GM12891 (cell line): ENCODE results near the gene SCN1B.
"Not testable (repeated sequence)": the region's sequence is repeated elsewhere in the genome, so short reads cannot be mapped to it uniquely, and the experiment has no call there.

ENCODE experiments used
- DNase-seq: peaks from one replicate; pipeline ENCODE4 v3.0.0; 2011; ENCODE audit warnings: low spot score; ENCODE audit not compliant: insufficient read length
- FAIRE-seq: peaks from 2 replicates; lab custom pipeline; 2011; peaks lifted over from hg19 to GRCh38; lab: Jason Lieb, UNC
- PAX5 ChIP-seq: IDR thresholded peaks from 2 replicates; pipeline ENCODE4 v1.6.1; 2011; ENCODE audit warnings: low read length, moderate library complexity, mild to moderate bottlenecking; ENCODE audit not compliant: insufficient read depth, severe bottlenecking
- POLR2A ChIP-seq: IDR thresholded peaks from 2 replicates; pipeline ENCODE4 v1.6.1; 2011; ENCODE audit warnings: low read depth, low read length, control low read depth
- POLR2AphosphoS5 ChIP-seq: IDR thresholded peaks from 2 replicates; pipeline ENCODE4 v1.6.1; 2011; ENCODE audit warnings: low read depth, low read length, control low read depth
- POU2F2 ChIP-seq: IDR thresholded peaks from 2 replicates; pipeline ENCODE4 v1.6.1; 2011; ENCODE audit warnings: low read depth, mild to moderate bottlenecking, control low read depth, low read length, moderate library complexity
- SPI1 ChIP-seq: IDR thresholded peaks from 2 replicates; pipeline ENCODE4 v1.6.1; 2011; ENCODE audit warnings: low read depth, low read length, control low read depth
- TAF1 ChIP-seq: IDR thresholded peaks from 2 replicates; pipeline ENCODE4 v1.6.1; 2011; ENCODE audit warnings: low read depth, low read length, control low read depth

The SCN1B gene

GRCh38 chr19:35019144-35019543 lies 11.1 kb upstream of the SCN1B start:
- no peak for TF ChIP-seq PAX5
- no peak for TF ChIP-seq POLR2A
- no peak for TF ChIP-seq TAF1
- no peak for TF ChIP-seq POU2F2
- TF ChIP-seq SPI1 = no peak
- TF ChIP-seq POLR2AphosphoS5 = no peak
- DNase-seq (no peak), FAIRE-seq (no peak)

- no peak for FAIRE-seq
- TF ChIP-seq POU2F2 (no peak), POLR2A (no peak), TAF1 (no peak), SPI1 (no peak), PAX5 (no peak), POLR2AphosphoS5 (no peak)
- DNase-seq = no peak
Measured at GRCh38 chr19:35021016-35021415, 9.3 kb upstream of the SCN1B start.

- no peak for FAIRE-seq
- TF ChIP-seq POU2F2 (no peak), PAX5 (no peak), TAF1 (no peak), POLR2A (no peak), SPI1 (no peak)
Measured at GRCh38 chr19:35021596-35021995, 8.7 kb upstream of the SCN1B start.

DNA sequence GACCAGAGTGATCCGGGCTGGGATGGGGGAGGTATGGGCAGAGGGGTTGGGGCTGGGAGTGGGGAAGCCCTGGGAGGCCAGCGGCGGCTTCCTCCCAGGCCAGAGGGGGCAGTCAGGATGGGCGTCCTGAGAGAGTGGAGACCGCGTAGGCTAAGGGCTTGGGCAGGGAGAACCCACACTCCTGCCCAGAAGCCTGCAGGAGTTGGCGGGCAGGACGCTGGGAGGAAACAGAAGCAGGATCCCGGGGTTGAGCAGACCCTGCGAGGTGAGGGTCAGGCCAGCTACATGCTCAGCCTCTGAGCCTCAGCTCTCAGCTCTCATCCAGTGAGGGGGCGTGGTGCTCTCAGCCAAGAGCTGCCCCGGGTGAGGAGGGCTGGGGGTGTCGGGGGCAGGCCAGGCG lies 7.8 kb upstream of the SCN1B start:
- TF ChIP-seq SPI1 (no peak), POU2F2 (no peak), POLR2AphosphoS5 (no peak), PAX5 (no peak), POLR2A (no peak), TAF1 (no peak)
- no peak for DNase-seq
- no peak for FAIRE-seq

More at GRCh38 chr19:35021596-35021995, 8.7 kb upstream of the SCN1B start:
- no peak for DNase-seq

DNA sequence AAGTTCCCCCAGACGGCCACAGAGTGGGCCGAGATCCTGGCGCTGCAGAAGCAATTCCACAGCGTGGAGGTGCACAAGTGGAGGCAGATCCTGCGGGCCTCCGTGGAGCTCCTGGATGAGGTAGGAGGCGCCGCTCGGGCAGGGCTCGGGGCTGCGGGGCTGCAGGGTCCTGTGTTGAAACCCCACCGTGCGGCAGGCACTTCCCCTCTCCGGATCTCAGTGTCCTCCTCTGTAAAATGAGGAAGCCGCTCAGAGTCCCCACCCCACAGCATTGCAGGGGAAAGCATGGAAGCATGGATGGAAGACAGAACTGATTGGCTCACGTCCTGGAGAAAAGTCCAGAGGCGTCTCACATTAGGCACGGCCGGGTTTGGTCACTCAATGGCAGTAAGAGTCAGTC lies 6.8 kb upstream of the SCN1B start:
- no peak for DNase-seq
- TF ChIP-seq POLR2A (no peak), TAF1 (no peak), POU2F2 (no peak), PAX5 (no peak), POLR2AphosphoS5 (no peak)
- no peak for FAIRE-seq

GRCh38 chr19:35024095-35024494 lies 6.2 kb upstream of the SCN1B start:
- TF ChIP-seq PAX5 = no peak
- TF ChIP-seq SPI1 = no peak
- TF ChIP-seq POLR2AphosphoS5 = no peak
- TF ChIP-seq POLR2A = no peak
- TF ChIP-seq TAF1 = no peak
- no peak for TF ChIP-seq POU2F2
- FAIRE-seq (no peak), DNase-seq (no peak)

DNA sequence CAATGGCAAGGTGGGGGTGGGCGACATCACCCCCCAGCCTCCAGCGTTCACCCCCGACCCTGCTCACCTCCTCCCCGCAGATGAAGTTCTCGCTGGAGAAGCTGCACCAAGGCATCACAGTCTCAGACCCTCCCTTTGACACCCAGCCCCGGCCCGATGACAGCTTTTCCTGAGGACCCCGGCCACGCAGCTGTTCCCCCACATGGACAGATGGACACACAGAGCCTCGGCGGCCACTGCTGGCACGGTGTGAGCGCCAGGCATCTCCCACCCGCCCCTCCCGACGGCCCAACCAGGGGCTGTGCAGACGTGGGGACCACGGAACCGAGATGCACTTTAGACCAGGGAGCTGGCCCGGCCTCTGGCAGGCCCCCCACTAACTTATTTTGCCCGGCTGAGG lies 4.3 kb upstream of the SCN1B start:
- FAIRE-seq (no peak), DNase-seq (no peak)
- TF ChIP-seq POLR2A (no peak), SPI1 (no peak), POLR2AphosphoS5 (no peak), PAX5 (no peak), POU2F2 (no peak), TAF1 (no peak)

GRCh38 chr19:35026418-35026817 lies 3.9 kb upstream of the SCN1B start:
- TF ChIP-seq SPI1 (no peak), POLR2AphosphoS5 (no peak), PAX5 (no peak), TAF1 (no peak), POLR2A (no peak), POU2F2 (no peak)
- no peak for FAIRE-seq

DNA sequence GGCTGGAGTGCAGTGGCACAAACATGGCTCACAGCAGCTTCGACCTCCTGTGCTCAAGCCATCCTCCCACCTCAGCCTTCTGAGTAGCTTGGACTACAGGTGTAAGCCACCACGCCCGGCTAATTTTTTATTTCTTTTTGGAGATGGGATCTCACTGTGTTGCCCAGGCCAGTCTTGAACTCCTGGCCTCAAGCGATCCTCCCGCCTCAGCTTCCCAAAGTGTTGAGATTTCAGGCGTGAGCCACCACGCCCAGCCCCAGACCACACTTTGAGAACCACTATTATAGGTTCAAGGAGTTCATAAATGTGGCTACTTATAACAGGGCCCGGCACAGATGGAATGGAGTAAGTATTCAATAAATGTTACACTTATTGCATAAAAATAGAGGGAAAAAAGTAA lies 3.3 kb upstream of the SCN1B start:
- DNase-seq (no peak), FAIRE-seq (no peak)
- TF ChIP-seq POU2F2 (no peak), POLR2AphosphoS5 (no peak), SPI1 (no peak), PAX5 (no peak), TAF1 (no peak), POLR2A (no peak)

More at GRCh38 chr19:35026418-35026817, 3.9 kb upstream of the SCN1B start:
- no peak for DNase-seq

DNA sequence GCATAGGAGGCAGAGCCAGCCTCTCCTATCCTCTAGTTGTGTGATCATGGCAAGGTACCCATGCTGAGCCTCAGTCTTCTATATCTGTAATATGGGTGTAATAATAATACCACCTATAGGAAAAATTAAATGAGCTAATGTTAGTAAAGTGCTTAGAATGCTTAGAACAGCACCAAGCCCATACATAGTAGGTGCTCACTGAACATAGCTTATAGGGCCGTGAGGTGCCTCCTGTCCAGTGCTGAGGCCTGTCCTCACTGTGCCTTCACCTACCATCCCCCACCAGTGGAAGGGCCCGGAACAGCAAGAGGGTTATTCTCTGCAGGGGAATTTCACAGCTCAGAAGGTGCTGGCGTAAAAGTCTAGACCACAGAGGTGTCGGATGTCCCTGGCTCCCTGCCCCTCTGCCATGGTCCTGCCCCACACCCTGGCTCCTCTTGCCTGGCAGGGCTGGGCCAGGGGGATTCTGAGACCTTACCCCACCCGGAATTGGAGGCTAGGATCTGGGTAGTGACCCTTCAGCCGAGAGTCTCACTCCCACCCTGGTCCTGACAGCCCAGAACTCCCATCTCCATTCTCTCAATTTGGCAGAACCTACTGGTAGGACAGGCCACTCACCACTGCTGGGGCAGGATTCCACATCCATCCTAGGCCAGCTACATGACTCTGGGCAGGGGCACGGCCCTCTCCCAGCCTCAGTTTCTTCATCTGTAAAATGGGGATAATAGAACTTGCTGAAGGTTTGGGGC lies 2.2 kb upstream of the SCN1B start:
- TF ChIP-seq POU2F2 (no peak), SPI1 (no peak), PAX5 (no peak), POLR2AphosphoS5 (no peak), POLR2A (no peak), TAF1 (no peak)
- FAIRE-seq = no peak
- DNase-seq = no peak

- DNase-seq, FAIRE-seq: not testable (repeated sequence)
Measured at GRCh38 chr19:35028600-35028885, 1.7 kb upstream of the SCN1B start.

DNA sequence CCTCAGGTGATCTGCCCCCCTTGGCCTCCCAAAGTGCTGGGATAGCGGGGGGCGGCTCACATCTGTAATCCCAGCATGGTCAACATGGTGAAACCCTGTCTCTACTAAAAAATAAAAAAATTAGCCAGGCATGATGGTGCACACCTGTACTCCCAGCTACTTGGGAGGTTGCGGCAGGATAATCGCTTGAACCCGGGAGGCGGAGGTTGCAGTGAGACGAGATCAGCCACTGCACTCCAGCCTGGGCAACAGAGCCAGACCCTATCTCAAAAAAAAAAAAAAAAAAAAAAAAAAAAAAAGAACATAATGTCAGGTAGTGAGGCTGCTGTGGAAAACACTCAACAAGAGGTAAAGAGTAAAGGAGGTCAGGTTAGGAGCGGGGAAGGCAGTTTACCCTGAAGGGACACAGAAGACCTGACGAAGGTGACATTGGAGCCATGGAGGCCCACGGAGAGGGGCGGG lies 964 bp upstream of the SCN1B start:
- DNase-seq, FAIRE-seq: not testable (repeated sequence)
